ENCODE measurements around the gene SMNDC1.

DNA sequence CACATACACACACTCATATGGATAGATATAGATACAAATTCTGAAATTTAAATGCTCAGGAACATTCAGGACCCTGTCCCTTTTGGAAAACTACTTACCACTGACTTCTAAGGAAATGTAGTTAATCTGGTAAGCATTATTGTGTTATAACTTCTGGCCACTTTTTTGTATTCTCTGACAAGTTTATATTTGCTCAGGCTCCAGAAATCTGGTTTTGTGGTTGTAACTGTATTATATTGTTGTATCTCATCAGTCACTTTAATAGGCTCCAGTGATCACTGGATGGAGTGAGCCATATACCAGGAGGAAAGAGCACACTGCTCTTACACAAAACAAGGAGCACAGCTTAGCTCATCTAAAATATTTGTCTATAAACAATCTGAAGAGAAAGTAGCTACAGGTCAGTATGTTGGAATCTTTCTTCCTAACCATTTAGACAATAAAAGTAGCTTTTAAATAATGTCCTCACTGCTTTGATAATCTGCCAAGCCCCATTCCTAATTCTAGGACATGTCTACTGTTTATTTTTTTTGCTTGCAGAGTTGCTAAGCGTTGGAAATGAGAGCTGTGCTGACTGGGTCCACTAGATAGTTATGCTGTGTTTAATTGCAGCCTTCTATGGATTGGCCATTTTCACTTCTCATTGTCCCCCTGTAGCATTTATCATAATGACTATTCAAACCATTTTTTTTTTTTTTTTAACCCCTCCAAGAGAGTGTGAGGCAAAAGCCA, 43.8 kb downstream of the SMNDC1 start:
- TF ChIP-seq, protein P1, sequence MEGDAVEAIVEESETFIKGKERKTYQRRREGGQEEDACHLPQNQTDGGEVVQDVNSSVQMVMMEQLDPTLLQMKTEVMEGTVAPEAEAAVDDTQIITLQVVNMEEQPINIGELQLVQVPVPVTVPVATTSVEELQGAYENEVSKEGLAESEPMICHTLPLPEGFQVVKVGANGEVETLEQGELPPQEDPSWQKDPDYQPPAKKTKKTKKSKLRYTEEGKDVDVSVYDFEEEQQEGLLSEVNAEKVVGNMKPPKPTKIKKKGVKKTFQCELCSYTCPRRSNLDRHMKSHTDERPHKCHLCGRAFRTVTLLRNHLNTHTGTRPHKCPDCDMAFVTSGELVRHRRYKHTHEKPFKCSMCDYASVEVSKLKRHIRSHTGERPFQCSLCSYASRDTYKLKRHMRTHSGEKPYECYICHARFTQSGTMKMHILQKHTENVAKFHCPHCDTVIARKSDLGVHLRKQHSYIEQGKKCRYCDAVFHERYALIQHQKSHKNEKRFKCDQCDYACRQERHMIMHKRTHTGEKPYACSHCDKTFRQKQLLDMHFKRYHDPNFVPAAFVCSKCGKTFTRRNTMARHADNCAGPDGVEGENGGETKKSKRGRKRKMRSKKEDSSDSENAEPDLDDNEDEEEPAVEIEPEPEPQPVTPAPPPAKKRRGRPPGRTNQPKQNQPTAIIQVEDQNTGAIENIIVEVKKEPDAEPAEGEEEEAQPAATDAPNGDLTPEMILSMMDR (IDR thresholded peaks at IDR 0.05): no peak
- peak in 2 of 4 donors; percentile 15 to 50 for TF ChIP-seq POLR2AphosphoS5 (IDR thresholded peaks at IDR 0.05)
